Fibroblast of pulmonary artery (primary cell): ENCODE results near the gene PELI2.

Experiments
- DNase-seq: peaks from one replicate; pipeline ENCODE4 v3.0.0-alpha.2; 2010; ENCODE audit warnings: low read depth
- H3K4me3 ChIP-seq: replicated peaks from 2 replicates; pipeline ENCODE4 v1.5.1; 2011; ENCODE audit warnings: low read depth, mild to moderate bottlenecking, control low read depth, low read length, moderate library complexity
- TF ChIP-seq, protein P1 (sequence below): IDR thresholded peaks from 2 replicates; pipeline ENCODE4 v1.5.1; 2011; ENCODE audit warnings: mild to moderate bottlenecking, control low read depth, low read length, inconsistent platforms; ENCODE audit errors: missing control alignments

PELI2 gene

GRCh38 chr14:56147449-56147848 lies 29.2 kb downstream of the PELI2 start:
- TF ChIP-seq, protein P1, sequence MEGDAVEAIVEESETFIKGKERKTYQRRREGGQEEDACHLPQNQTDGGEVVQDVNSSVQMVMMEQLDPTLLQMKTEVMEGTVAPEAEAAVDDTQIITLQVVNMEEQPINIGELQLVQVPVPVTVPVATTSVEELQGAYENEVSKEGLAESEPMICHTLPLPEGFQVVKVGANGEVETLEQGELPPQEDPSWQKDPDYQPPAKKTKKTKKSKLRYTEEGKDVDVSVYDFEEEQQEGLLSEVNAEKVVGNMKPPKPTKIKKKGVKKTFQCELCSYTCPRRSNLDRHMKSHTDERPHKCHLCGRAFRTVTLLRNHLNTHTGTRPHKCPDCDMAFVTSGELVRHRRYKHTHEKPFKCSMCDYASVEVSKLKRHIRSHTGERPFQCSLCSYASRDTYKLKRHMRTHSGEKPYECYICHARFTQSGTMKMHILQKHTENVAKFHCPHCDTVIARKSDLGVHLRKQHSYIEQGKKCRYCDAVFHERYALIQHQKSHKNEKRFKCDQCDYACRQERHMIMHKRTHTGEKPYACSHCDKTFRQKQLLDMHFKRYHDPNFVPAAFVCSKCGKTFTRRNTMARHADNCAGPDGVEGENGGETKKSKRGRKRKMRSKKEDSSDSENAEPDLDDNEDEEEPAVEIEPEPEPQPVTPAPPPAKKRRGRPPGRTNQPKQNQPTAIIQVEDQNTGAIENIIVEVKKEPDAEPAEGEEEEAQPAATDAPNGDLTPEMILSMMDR: no peak
- no peak overlapping the region for H3K4me3 ChIP-seq
- DNase-seq: no peak

DNA sequence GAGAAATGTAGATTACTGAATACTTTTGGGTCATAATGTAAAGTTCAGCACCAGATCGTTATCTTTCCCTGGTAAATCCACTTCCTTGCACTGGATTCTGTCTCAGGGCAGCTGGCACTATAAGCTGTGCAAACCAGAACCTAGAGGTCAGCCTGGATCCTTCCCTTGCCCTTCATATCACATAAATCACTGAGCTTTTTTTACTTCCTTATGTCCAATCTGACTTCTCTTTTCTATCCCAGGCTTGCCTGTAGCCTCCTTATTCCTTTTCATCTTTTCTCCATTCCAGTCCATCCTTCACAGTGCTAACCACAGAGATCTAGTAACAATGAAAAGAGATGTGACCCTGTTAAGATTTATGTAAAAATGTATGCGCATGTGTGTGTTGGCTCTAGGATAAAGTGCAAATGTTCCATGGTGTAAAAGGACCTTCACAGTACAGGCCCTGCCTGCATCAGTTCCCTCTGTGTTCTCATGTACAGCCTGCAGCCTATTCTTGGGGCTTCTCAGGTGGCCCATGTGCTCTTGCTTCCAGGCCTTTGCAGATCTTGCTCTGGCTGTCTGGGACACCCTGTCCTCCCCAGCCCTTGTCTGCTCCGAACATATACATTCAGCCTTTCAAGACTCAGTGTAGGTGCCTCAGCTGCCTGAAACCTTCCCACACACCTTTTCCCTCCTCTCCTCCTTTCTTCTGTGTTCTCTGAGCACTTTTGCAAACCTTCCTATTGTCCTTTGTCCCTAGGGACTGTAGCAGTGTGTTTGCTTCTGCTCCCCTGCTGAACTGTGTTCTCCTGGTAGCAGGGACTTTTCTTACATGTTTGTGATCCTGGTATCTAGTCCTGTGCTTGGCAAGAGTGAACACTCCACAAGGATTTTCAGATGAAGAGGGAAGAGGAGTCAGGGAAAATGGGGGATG lies 30.0 kb downstream of the PELI2 start:
- no peak for DNase-seq
- no peak overlapping the region for H3K4me3 ChIP-seq
- TF ChIP-seq, protein P1: no peak

DNA sequence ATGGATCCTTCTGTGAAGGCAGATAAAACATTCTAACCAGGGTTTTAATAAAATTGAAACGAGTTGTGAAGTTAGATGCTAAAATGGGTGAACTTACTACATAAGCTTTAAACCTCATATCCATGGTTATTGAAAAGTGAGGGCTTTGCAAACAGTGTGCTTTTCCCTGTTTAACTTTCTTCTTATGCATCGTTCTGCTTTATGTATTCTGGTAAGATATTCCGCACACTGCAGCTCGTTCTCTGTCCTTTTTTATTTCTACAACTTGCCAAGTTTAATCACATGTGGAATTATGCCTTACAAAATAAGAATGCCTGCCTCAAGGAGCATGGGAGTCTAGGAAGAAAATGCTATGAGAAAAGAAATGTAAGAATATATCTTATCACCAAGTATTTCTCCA lies 30.9 kb downstream of the PELI2 start:
- TF ChIP-seq, protein P1: no peak
- H3K4me3 ChIP-seq: no peak overlapping the region
- DNase-seq: no peak

GRCh38 chr14:56149995-56150394 lies 31.8 kb downstream of the PELI2 start:
- TF ChIP-seq, protein P1: no peak
- H3K4me3 ChIP-seq: no peak overlapping the region

GRCh38 chr14:56150645-56151345 lies 32.6 kb downstream of the PELI2 start:
- TF ChIP-seq, protein P1: no peak
- DNase-seq: no peak
- no peak overlapping the region for H3K4me3 ChIP-seq

More at GRCh38 chr14:56149995-56150394, 31.8 kb downstream of the PELI2 start:
- DNase-seq: no peak

DNA sequence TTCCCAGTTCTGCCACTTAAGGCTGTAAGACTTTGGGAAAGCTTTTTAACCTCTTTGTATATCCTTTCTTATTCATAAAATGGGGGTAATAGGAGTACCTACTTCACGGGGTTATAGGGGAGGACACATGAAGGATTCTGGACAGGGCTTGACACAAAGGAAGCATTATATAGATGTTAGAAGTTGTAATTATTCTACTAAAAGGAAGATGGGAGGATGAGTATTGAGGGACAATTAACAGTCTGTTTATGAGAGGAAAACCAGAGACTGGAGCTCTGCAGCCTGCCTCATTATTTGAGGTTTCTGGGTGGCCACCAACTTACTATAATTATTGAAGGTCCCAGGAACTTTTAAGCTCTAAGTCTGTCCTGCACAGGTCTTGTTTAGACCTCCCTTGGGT lies 34.0 kb downstream of the PELI2 start:
- TF ChIP-seq, protein P1: no peak
- no peak overlapping the region for H3K4me3 ChIP-seq
- DNase-seq: no peak
